H9 (cell line): ENCODE results near the gene MROH8. TPM values are rescaled to one million over a fixed set of nuclear protein-coding genes. Genes with fewer than 3 reads are reported as not detected.

Source experiments
- DNase-seq: peaks from one replicate; pipeline ENCODE4 v3.0.0-alpha.2; 2017
- H2AFZ ChIP-seq: one replicate; pipeline ENCODE4 v1.6.1; 2013; ENCODE audit warnings: mild to moderate bottlenecking, low read length, control low read depth, moderate library complexity
- H2AK5ac ChIP-seq: 2 replicates; pipeline ENCODE4 v1.6.1; 2013; ENCODE audit warnings: low read length, control low read depth, mixed read lengths; ENCODE audit not compliant: insufficient read length
- H2BK120ac ChIP-seq: one replicate; pipeline ENCODE4 v1.6.1; 2013; ENCODE audit warnings: low read depth, mild to moderate bottlenecking, low read length, control low read depth, inconsistent platforms; ENCODE audit not compliant: poor library complexity, severe bottlenecking
- H2BK12ac ChIP-seq: 2 replicates; pipeline ENCODE4 v1.6.1; 2013; ENCODE audit warnings: low read length, control low read depth, mixed read lengths, low read depth; ENCODE audit not compliant: insufficient read length
- H2BK15ac ChIP-seq: 2 replicates; pipeline ENCODE4 v1.6.1; 2013; ENCODE audit warnings: low read depth, low read length, control low read depth
- H2BK20ac ChIP-seq: one replicate; pipeline ENCODE4 v1.6.1; 2013; ENCODE audit warnings: low read depth, mild to moderate bottlenecking, low read length, control low read depth, inconsistent platforms; ENCODE audit not compliant: poor library complexity, severe bottlenecking
- H2BK5ac ChIP-seq: 2 replicates; pipeline ENCODE4 v1.6.1; 2013; ENCODE audit warnings: low read length, control low read depth, mixed read lengths; ENCODE audit not compliant: insufficient read length
- H3K14ac ChIP-seq: 2 replicates; pipeline ENCODE4 v1.6.1; 2013; ENCODE audit warnings: low read length, control low read depth; ENCODE audit not compliant: insufficient read depth
- H3K18ac ChIP-seq: 2 replicates; pipeline ENCODE4 v1.6.1; 2013; ENCODE audit warnings: low read depth, mild to moderate bottlenecking, mixed read lengths, low read length, control low read depth; ENCODE audit not compliant: insufficient read length
- H3K23ac ChIP-seq: 2 replicates; pipeline ENCODE4 v1.6.1; 2013; ENCODE audit warnings: low read length, control low read depth, mixed read lengths, low read depth; ENCODE audit not compliant: insufficient read length
- H3K23me2 ChIP-seq: 2 replicates; pipeline ENCODE4 v1.6.1; 2013; ENCODE audit warnings: low read depth, mild to moderate bottlenecking, mixed read lengths, low read length, control low read depth; ENCODE audit not compliant: insufficient read length, poor library complexity, severe bottlenecking
- H3K27ac ChIP-seq: 2 replicates; pipeline ENCODE4 v1.5.1; 2013; ENCODE audit warnings: low read length, control low read depth, mixed read lengths, low read depth; ENCODE audit not compliant: insufficient read length
- H3K27me3 ChIP-seq: 2 replicates; pipeline ENCODE4 v1.6.1; 2013; ENCODE audit warnings: low read length, control low read depth, inconsistent platforms; ENCODE audit not compliant: insufficient read depth
- H3K4ac ChIP-seq: 2 replicates; pipeline ENCODE4 v1.6.1; 2013; ENCODE audit warnings: low read depth, mild to moderate bottlenecking, control low read depth, inconsistent platforms, low read length, moderate library complexity
- H3K4me1 ChIP-seq: 2 replicates; pipeline ENCODE4 v1.6.1; 2013; ENCODE audit warnings: low read length, control low read depth, inconsistent platforms; ENCODE audit not compliant: insufficient read depth
- H3K4me2 ChIP-seq: 2 replicates; pipeline ENCODE4 v1.6.1; 2013; ENCODE audit warnings: low read length, control low read depth, mixed read lengths; ENCODE audit not compliant: insufficient read length, insufficient read depth
- H3K56ac ChIP-seq: 2 replicates; pipeline ENCODE4 v1.6.1; 2013; ENCODE audit warnings: low read depth, mild to moderate bottlenecking, mixed read lengths, low read length, control low read depth; ENCODE audit not compliant: insufficient read length
- H3K79me1 ChIP-seq: 2 replicates; pipeline ENCODE4 v1.6.1; 2013; ENCODE audit warnings: low read depth, mild to moderate bottlenecking, moderate library complexity, low read length, control low read depth, inconsistent platforms; ENCODE audit not compliant: insufficient read depth, poor library complexity, severe bottlenecking
- H3K79me2 ChIP-seq: 2 replicates; pipeline ENCODE4 v1.6.1; 2013; ENCODE audit warnings: low read length, control low read depth, inconsistent platforms; ENCODE audit not compliant: insufficient read depth
- H3K9ac ChIP-seq: 2 replicates; pipeline ENCODE4 v1.6.1; 2013; ENCODE audit warnings: low read length, control low read depth, mixed read lengths; ENCODE audit not compliant: insufficient read length; ENCODE audit errors: extremely low read depth
- H3K9me3 ChIP-seq: one replicate; pipeline ENCODE4 v1.6.1; 2013; ENCODE audit warnings: low read depth, low read length, inconsistent platforms; ENCODE audit not compliant: control insufficient read depth
- H3T11ph ChIP-seq: one replicate; pipeline ENCODE4 v1.6.1; 2013; ENCODE audit warnings: mild to moderate bottlenecking, low read length, control low read depth, inconsistent platforms
- H4K20me1 ChIP-seq: one replicate; pipeline ENCODE4 v1.6.1; 2013; ENCODE audit not compliant: control insufficient read depth, insufficient read length, insufficient read depth
- H4K5ac ChIP-seq: 2 replicates; pipeline ENCODE4 v1.6.1; 2013; ENCODE audit warnings: low read depth, mild to moderate bottlenecking, mixed read lengths, low read length, control low read depth; ENCODE audit not compliant: insufficient read length
- H4K8ac ChIP-seq: replicated peaks from 2 replicates; pipeline ENCODE4 v1.6.1; 2013; ENCODE audit warnings: low read length, control low read depth, mixed read lengths, low read depth; ENCODE audit not compliant: insufficient read length
- H4K91ac ChIP-seq: 2 replicates; pipeline ENCODE4 v1.6.1; 2013; ENCODE audit warnings: low read depth, mild to moderate bottlenecking, moderate library complexity, mixed read lengths, low read length, control low read depth; ENCODE audit not compliant: insufficient read length
- H3K27ac Mint-ChIP-seq, 3 experiments: 2 replicates in 2 of 3; 3 replicates in 1 of 3; pipeline ENCODE4 v1.8.0; 2020 to 2021; ENCODE audit warnings: mixed read lengths in 3 of 3, mild to moderate bottlenecking in 1 of 3, moderate library complexity in 1 of 3
- H3K27me3 Mint-ChIP-seq: 2 replicates; pipeline ENCODE4 v1.8.0; 2021; ENCODE audit warnings: low read depth, mild to moderate bottlenecking, moderate library complexity, mixed read lengths
- H3K36me3 Mint-ChIP-seq, 3 experiments: 2 replicates in 2 of 3; 3 replicates in 1 of 3; pipeline ENCODE4 v1.8.0; 2020 to 2021; ENCODE audit warnings: low read depth in 3 of 3, mixed read lengths in 3 of 3; ENCODE audit not compliant: insufficient read depth in 1 of 3
- H3K4me1 Mint-ChIP-seq, 2 experiments: 2 replicates each; pipeline ENCODE4 v1.8.0; 2020; ENCODE audit warnings: mixed read lengths in 2 of 2
- H3K4me3 Mint-ChIP-seq, 2 experiments: 2 replicates in 1 of 2; 3 replicates in 1 of 2; pipeline ENCODE4 v1.8.0; 2020 to 2021; ENCODE audit warnings: mild to moderate bottlenecking in 2 of 2, mixed read lengths in 2 of 2, moderate library complexity in 1 of 2
- H3K9me3 Mint-ChIP-seq, 2 experiments: 2 replicates in 1 of 2; 3 replicates in 1 of 2; pipeline ENCODE4 v1.8.0; 2020; ENCODE audit warnings: mild to moderate bottlenecking in 2 of 2, mixed read lengths in 2 of 2, moderate library complexity in 1 of 2
- WGBS: extraction: QIAGEN DNeasy Blood & Tissue Kit; methylation state at CpG from one replicate; pipeline ENCODE4 v1.1.7; 2013; ENCODE audit warnings: missing lambda C conversion rate, low lambda C conversion rate, mixed read lengths; ENCODE audit not compliant: insufficient read length; ENCODE audit errors: extremely low coverage; 5-methylcytosine and 5-hydroxymethylcytosine counted together
- total RNA-seq: library from RNA; stranded (reverse); gene quantifications from 2 replicates; pipeline ENCODE4 v1.2.1, GENCODE V29; 2021
- TF ChIP-seq, protein P1 (sequence below): fragments of 200-600 bp; sonication (generic); conservative IDR thresholded peaks from 3 replicates; pipeline ENCODE4 v1.8.0; 2021; ENCODE audit warnings: antibody characterized with exemption, mild to moderate bottlenecking

Gene MROH8
- total RNA-seq, 1 experiment from 2014 or later = 0.90 TPM

DNA sequence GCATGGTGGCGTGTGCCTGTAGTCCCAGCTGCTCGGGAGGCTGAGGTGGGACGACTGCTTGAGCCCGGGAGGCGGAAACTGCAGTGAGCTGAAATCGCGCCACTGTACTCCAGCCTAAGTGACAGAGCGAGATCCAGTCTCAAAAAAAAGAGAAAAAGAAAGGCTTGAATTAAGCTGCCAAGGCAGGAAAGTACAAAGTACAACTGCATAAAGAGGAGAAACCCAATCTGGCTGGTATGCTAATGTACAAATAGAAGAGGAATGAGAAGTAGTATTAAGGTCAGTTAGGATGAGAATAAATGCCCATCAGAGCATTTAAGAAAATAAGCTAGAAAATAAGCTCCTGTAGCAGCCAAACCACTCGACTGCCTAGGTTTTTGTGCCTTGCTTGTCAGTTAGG, 23.4 kb downstream of the MROH8 start:
- no peak overlapping the region for H2BK5ac ChIP-seq

More for the DNA sequence above, 23.4 kb downstream of the MROH8 start:
- Mint-ChIP-seq H3K36me3 (no peaks in the 10 kb centered on the region), H3K4me1 (no peaks in the 10 kb centered on the region), H3K4me3 (no peak overlapping the region), H3K27me3 (no peaks in the 10 kb centered on the region; the same call in 1 of the 2 replicates), H3K9me3 (peaks cover 0 to 2% of the 10 kb centered on the region in 2 experiments; a peak in 3 of 5 replicates), H3K27ac (no peak overlapping the region)
- Histone ChIP-seq H3K56ac (no peak overlapping the region), H3K23me2 (no peaks in the 10 kb centered on the region), H4K5ac (no peak overlapping the region), H3K9me3 (peaks cover 4% of the 10 kb centered on the region), H2BK15ac (no peak overlapping the region), H2BK20ac (no peak overlapping the region), H3T11ph (no peak overlapping the region), H2AFZ (no peak overlapping the region), H4K91ac (no peak overlapping the region), H3K79me2 (no peaks in the 10 kb centered on the region), H3K14ac (no peak overlapping the region), H2BK12ac (no peak overlapping the region), H3K9ac (no peak overlapping the region), H2AK5ac (no peak overlapping the region), H4K20me1 (no peaks in the 10 kb centered on the region), H3K18ac (no peak overlapping the region), H2BK120ac (no peak overlapping the region), H3K79me1 (no peaks in the 10 kb centered on the region), H3K4me1 (no peaks in the 10 kb centered on the region), H3K27ac (no peak overlapping the region), H3K27me3 (no peaks in the 10 kb centered on the region), H3K4me2 (no peak overlapping the region), H4K8ac (no peak overlapping the region), H3K4ac (no peak overlapping the region), H3K23ac (no peak overlapping the region)
- DNase-seq = no peak
- TF ChIP-seq, protein P1, sequence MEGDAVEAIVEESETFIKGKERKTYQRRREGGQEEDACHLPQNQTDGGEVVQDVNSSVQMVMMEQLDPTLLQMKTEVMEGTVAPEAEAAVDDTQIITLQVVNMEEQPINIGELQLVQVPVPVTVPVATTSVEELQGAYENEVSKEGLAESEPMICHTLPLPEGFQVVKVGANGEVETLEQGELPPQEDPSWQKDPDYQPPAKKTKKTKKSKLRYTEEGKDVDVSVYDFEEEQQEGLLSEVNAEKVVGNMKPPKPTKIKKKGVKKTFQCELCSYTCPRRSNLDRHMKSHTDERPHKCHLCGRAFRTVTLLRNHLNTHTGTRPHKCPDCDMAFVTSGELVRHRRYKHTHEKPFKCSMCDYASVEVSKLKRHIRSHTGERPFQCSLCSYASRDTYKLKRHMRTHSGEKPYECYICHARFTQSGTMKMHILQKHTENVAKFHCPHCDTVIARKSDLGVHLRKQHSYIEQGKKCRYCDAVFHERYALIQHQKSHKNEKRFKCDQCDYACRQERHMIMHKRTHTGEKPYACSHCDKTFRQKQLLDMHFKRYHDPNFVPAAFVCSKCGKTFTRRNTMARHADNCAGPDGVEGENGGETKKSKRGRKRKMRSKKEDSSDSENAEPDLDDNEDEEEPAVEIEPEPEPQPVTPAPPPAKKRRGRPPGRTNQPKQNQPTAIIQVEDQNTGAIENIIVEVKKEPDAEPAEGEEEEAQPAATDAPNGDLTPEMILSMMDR = no peak
- no CpG with 5 or more reads among the region's 9 CpGs for WGBS
